HG03280 (cell line): ENCODE results near the gene SLC6A18.
"Not testable (repeated sequence)": the region's sequence is repeated elsewhere in the genome, so short reads cannot be mapped to it uniquely, and the experiment has no call there.

ENCODE experiments used
- ATAC-seq: cut with Tn5 transposase; IDR thresholded peaks from one replicate; pipeline ENCODE4 v1.9.1; 2021; ENCODE audit warnings: mild to moderate bottlenecking, moderate library complexity; ENCODE audit not compliant: unreplicated experiment

Gene SLC6A18

DNA sequence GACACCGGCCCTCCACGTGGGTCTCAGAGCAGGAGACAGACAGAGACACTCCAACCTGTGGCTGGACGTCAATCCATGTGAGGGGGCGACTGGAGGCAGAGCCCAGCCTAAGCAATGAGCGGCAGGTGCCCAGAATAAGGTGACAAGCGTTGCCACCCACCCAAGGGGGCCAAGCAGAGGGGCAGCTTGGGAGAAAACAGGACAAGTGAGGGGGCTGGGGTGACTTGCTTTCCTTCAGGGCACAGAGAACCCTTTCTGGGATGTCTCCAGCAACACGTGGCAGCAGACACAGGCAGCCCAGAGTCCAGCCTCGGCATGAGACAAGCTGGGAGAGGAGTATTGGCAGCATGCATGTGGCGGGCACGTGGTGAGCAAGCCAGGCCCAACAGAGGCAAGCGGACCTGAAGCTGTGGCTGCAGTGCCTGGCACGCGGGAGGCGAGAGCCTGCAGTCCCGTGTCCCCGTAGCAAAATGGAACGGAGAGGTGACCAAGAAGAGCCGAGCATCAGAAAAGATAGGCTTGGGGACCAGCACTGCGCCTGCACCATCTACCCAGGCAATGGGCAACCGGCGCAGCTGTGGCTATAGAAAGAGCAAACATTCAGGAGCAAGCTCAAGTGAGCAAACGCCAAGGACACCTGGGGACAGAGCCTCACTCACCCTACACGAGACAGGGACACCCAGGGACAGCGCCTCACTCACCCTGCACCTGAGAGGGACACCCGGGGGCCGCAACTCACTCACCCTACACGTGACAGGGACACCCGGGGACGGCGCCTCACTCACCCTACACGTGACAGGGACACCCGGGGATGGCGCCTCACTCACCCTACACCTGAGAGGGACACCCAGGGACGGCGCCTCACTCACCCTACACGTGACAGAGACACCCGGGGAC lies 63.5 kb downstream of the SLC6A18 start:
- no peak for ATAC-seq

DNA sequence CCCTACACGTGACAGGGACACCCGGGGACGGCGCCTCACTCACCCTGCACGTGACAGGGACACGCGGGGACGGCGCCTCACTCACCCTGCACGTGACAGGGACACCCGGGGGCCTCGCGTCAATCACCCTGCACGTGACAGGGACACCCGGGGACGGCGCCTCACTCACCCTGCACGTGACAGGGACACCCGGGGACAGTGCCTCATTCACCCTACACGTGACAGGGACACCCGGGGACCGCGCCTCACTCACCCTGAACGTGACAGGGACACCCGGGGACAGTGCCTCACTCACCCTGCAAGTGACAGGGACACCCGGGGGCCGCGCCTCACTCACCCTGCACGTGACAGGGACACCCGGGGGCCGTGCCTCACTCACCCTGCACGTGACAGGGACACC lies 64.4 kb downstream of the SLC6A18 start:
- not testable (repeated sequence) for ATAC-seq

DNA sequence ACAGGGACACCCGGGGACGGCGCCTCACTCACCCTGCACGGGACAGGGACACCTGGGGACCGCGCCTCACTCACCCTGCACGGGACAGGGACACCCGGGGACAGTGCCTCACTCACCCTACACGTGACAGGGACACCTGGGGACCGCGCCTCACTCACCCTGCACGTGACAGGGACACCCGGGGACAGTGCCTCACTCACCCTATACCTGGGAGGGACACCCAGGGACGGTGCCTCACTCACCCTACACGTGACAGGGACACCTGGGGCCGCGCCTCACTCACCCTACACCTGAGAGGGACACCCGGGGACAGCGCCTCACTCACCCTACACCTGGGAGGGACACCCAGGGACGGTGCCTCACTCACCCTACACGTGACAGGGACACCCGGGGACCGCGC lies 65.8 kb downstream of the SLC6A18 start:
- ATAC-seq, result not testable (repeated sequence)

DNA sequence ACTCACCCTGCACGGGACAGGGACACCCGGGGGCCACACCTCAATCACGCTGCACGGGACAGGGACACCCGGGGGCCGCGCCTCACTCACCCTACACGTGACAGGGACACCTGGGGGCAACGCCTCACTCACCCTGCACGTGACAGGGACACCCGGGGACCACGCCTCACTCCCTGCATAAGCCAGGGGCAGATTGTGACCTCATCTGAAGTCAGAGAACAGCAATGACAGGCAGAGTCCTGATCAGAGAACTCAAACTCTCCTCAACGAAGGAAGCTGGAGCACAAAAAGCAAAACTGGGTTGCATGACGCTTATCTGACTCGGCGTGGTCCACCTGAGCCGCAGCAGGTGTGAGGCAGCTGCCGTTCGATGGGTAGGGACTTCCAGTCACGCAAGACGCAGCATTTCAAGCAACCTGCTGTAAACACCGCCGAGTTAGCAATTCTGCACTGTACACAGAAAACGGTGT lies 66.5 kb downstream of the SLC6A18 start:
- no peak for ATAC-seq

DNA sequence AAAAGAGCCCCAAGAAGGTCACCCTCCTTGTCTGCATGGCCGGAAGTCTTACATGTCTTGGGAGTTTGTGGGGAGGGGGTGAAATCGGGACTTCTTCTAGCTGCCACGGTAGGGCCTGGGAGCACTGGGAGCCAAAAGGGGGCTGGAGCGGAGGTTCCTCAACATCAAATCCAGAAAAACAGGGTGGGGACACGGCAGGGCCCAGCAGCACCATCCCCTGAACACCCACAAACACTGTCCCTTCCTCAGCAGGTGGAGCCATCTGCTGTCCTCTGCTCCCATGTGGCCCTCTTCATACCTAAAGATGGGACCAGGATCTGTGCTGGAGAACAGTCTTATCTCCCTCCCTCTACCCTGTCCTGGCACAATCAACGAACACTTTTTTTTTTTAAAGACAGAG lies 67.0 kb downstream of the SLC6A18 start:
- ATAC-seq, result no peak

DNA sequence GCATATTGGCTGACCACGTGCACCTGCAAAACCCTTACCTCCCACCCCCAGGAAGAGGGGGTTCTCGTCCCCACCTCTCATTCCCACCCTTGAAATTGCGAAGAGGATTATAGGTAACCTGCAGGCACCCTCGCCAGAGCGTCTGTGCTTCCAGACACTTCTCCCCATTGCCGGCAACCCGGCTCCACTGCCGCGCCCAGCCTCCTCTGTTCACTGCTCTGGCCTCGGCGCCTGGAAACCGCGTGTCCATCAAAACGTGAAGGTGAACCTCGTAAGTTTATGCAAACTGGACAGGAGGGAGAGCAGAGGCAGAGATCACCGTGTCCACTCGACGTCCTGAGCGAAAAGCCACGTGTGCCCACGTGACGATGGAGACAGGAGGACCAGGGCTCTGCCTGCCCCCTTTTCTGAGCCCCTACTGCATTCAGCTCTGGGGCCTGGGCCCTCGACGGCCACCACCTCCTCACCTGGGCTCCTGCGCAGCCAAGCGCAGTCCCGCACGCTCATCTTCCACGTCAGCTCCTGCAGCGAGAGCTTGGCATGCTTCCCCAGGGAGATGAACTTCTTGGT lies 67.8 kb downstream of the SLC6A18 start:
- ATAC-seq, result no peak

DNA sequence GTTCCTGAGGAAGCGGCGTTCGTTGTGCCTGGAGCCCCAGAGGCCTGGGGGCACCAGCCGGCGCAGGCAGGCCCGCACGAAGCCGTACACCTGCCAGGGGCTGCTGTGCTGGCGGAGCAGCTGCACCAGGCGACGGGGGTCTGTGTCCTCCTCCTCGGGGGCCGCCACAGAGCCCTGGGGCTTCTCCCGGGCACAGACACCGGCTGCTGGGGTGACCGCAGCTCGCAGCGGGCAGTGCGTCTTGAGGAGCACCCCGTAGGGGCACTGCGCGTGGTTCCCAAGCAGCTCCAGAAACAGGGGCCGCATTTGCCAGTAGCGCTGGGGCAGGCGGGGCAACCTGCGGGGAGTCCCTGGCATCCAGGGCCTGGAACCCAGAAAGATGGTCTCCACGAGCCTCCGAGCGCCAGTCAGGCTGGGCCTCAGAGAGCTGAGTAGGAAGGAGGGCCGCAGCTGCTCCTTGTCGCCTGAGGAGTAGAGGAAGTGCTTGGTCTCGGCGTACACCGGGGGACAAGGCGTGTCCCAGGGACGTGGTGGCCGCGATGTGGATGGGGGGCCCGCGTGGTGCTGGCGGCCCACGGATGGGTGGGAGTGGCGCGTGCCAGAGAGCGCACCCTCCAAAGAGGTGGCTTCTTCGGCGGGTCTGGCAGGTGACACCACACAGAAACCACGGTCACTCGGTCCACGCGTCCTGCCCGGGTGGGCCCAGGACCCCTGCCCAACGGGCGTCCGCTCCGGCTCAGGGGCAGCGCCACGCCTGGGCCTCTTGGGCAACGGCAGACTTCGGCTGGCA lies 68.4 kb downstream of the SLC6A18 start:
- no peak for ATAC-seq

DNA sequence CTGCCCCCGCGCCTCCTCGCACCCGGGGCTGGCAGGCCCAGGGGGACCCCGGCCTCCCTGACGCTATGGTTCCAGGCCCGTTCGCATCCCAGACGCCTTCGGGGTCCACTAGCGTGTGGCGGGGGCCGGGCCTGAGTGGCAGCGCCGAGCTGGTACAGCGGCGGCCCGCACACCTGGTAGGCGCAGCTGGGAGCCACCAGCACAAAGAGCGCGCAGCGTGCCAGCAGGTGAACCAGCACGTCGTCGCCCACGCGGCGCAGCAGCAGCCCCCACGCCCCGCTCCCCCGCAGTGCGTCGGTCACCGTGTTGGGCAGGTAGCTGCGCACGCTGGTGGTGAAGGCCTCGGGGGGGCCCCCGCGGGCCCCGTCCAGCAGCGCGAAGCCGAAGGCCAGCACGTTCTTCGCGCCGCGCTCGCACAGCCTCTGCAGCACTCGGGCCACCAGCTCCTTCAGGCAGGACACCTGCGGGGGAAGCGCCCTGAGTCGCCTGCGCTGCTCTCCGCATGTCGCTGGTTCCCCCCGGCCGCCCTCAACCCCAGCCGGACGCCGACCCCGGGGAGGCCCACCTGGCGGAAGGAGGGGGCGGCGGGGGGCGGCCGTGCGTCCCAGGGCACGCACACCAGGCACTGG lies 69.1 kb downstream of the SLC6A18 start:
- peak; percentile 18 for ATAC-seq

DNA sequence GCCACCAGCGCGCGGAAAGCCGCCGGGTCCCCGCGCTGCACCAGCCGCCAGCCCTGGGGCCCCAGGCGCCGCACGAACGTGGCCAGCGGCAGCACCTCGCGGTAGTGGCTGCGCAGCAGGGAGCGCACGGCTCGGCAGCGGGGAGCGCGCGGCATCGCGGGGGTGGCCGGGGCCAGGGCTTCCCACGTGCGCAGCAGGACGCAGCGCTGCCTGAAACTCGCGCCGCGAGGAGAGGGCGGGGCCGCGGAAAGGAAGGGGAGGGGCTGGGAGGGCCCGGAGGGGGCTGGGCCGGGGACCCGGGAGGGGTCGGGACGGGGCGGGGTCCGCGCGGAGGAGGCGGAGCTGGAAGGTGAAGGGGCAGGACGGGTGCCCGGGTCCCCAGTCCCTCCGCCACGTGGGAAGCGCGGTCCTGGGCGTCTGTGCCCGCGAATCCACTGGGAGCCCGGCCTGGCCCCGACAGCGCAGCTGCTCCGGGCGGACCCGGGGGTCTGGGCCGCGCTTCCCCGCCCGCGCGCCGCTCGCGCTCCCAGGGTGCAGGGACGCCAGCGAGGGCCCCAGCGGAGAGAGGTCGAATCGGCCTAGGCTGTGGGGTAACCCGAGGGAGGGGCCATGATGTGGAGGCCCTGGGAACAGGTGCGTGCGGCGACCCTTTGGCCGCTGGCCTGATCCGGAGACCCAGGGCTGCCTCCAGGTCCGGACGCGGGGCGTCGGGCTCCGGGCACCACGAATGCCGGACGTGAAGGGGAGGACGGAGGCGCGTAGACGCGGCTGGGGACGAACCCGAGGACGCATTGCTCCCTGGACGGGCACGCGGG lies 69.9 kb downstream of the SLC6A18 start, which contains the start of gene TERT:
Gene TERT, minus strand, starts transcription at position 234 of the 815 bp plus-strand sequence. Its CDS starts 79 bp downstream, at position 155.
- peak; percentile 49 for ATAC-seq

DNA sequence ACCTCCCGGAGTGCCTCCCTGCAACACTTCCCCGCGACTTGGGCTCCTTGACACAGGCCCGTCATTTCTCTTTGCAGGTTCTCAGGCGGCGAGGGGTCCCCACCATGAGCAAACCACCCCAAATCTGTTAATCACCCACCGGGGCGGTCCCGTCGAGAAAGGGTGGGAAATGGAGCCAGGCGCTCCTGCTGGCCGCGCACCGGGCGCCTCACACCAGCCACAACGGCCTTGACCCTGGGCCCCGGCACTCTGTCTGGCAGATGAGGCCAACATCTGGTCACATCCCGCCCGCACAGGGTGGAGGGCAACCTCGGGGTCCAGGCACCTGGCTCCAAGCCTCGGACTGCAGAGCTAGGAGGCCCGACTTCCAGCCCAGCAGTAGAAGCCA lies 70.5 kb downstream of the SLC6A18 start:
- no peak for ATAC-seq
